H9 (cell line): ENCODE measurements around the gene CLDN22. TPM values are rescaled to one million over a fixed set of nuclear protein-coding genes. Genes with fewer than 3 reads are reported as not detected.
"Not testable (repeated sequence)": the region's sequence is repeated elsewhere in the genome, so short reads cannot be mapped to it uniquely, and the experiment has no call there.

Experiments
- DNase-seq: peaks from one replicate; pipeline ENCODE4 v3.0.0-alpha.2; 2017
- H2AFZ ChIP-seq: one replicate; pipeline ENCODE4 v1.6.1; 2013; ENCODE audit warnings: mild to moderate bottlenecking, low read length, control low read depth, moderate library complexity
- H2AK5ac ChIP-seq: 2 replicates; pipeline ENCODE4 v1.6.1; 2013; ENCODE audit warnings: low read length, control low read depth, mixed read lengths; ENCODE audit not compliant: insufficient read length
- H2BK120ac ChIP-seq: one replicate; pipeline ENCODE4 v1.6.1; 2013; ENCODE audit warnings: low read depth, mild to moderate bottlenecking, low read length, control low read depth, inconsistent platforms; ENCODE audit not compliant: poor library complexity, severe bottlenecking
- H2BK12ac ChIP-seq: 2 replicates; pipeline ENCODE4 v1.6.1; 2013; ENCODE audit warnings: low read length, control low read depth, mixed read lengths, low read depth; ENCODE audit not compliant: insufficient read length
- H2BK15ac ChIP-seq: 2 replicates; pipeline ENCODE4 v1.6.1; 2013; ENCODE audit warnings: low read depth, low read length, control low read depth
- H2BK20ac ChIP-seq: one replicate; pipeline ENCODE4 v1.6.1; 2013; ENCODE audit warnings: low read depth, mild to moderate bottlenecking, low read length, control low read depth, inconsistent platforms; ENCODE audit not compliant: poor library complexity, severe bottlenecking
- H2BK5ac ChIP-seq: 2 replicates; pipeline ENCODE4 v1.6.1; 2013; ENCODE audit warnings: low read length, control low read depth, mixed read lengths; ENCODE audit not compliant: insufficient read length
- H3K14ac ChIP-seq: 2 replicates; pipeline ENCODE4 v1.6.1; 2013; ENCODE audit warnings: low read length, control low read depth; ENCODE audit not compliant: insufficient read depth
- H3K18ac ChIP-seq: 2 replicates; pipeline ENCODE4 v1.6.1; 2013; ENCODE audit warnings: low read depth, mild to moderate bottlenecking, mixed read lengths, low read length, control low read depth; ENCODE audit not compliant: insufficient read length
- H3K23ac ChIP-seq: 2 replicates; pipeline ENCODE4 v1.6.1; 2013; ENCODE audit warnings: low read length, control low read depth, mixed read lengths, low read depth; ENCODE audit not compliant: insufficient read length
- H3K23me2 ChIP-seq: 2 replicates; pipeline ENCODE4 v1.6.1; 2013; ENCODE audit warnings: low read depth, mild to moderate bottlenecking, mixed read lengths, low read length, control low read depth; ENCODE audit not compliant: insufficient read length, poor library complexity, severe bottlenecking
- H3K27ac ChIP-seq: 2 replicates; pipeline ENCODE4 v1.5.1; 2013; ENCODE audit warnings: low read length, control low read depth, mixed read lengths, low read depth; ENCODE audit not compliant: insufficient read length
- H3K27me3 ChIP-seq: 2 replicates; pipeline ENCODE4 v1.6.1; 2013; ENCODE audit warnings: low read length, control low read depth, inconsistent platforms; ENCODE audit not compliant: insufficient read depth
- H3K4ac ChIP-seq: 2 replicates; pipeline ENCODE4 v1.6.1; 2013; ENCODE audit warnings: low read depth, mild to moderate bottlenecking, control low read depth, inconsistent platforms, low read length, moderate library complexity
- H3K4me1 ChIP-seq: 2 replicates; pipeline ENCODE4 v1.6.1; 2013; ENCODE audit warnings: low read length, control low read depth, inconsistent platforms; ENCODE audit not compliant: insufficient read depth
- H3K4me2 ChIP-seq: 2 replicates; pipeline ENCODE4 v1.6.1; 2013; ENCODE audit warnings: low read length, control low read depth, mixed read lengths; ENCODE audit not compliant: insufficient read length, insufficient read depth
- H3K56ac ChIP-seq: 2 replicates; pipeline ENCODE4 v1.6.1; 2013; ENCODE audit warnings: low read depth, mild to moderate bottlenecking, mixed read lengths, low read length, control low read depth; ENCODE audit not compliant: insufficient read length
- H3K79me1 ChIP-seq: 2 replicates; pipeline ENCODE4 v1.6.1; 2013; ENCODE audit warnings: low read depth, mild to moderate bottlenecking, moderate library complexity, low read length, control low read depth, inconsistent platforms; ENCODE audit not compliant: insufficient read depth, poor library complexity, severe bottlenecking
- H3K79me2 ChIP-seq: 2 replicates; pipeline ENCODE4 v1.6.1; 2013; ENCODE audit warnings: low read length, control low read depth, inconsistent platforms; ENCODE audit not compliant: insufficient read depth
- H3K9ac ChIP-seq: 2 replicates; pipeline ENCODE4 v1.6.1; 2013; ENCODE audit warnings: low read length, control low read depth, mixed read lengths; ENCODE audit not compliant: insufficient read length; ENCODE audit errors: extremely low read depth
- H3K9me3 ChIP-seq: one replicate; pipeline ENCODE4 v1.6.1; 2013; ENCODE audit warnings: low read depth, low read length, inconsistent platforms; ENCODE audit not compliant: control insufficient read depth
- H3T11ph ChIP-seq: one replicate; pipeline ENCODE4 v1.6.1; 2013; ENCODE audit warnings: mild to moderate bottlenecking, low read length, control low read depth, inconsistent platforms
- H4K20me1 ChIP-seq: one replicate; pipeline ENCODE4 v1.6.1; 2013; ENCODE audit not compliant: control insufficient read depth, insufficient read length, insufficient read depth
- H4K5ac ChIP-seq: 2 replicates; pipeline ENCODE4 v1.6.1; 2013; ENCODE audit warnings: low read depth, mild to moderate bottlenecking, mixed read lengths, low read length, control low read depth; ENCODE audit not compliant: insufficient read length
- H4K8ac ChIP-seq: replicated peaks from 2 replicates; pipeline ENCODE4 v1.6.1; 2013; ENCODE audit warnings: low read length, control low read depth, mixed read lengths, low read depth; ENCODE audit not compliant: insufficient read length
- H4K91ac ChIP-seq: 2 replicates; pipeline ENCODE4 v1.6.1; 2013; ENCODE audit warnings: low read depth, mild to moderate bottlenecking, moderate library complexity, mixed read lengths, low read length, control low read depth; ENCODE audit not compliant: insufficient read length
- H3K27ac Mint-ChIP-seq, 3 experiments: 2 replicates in 2 of 3; 3 replicates in 1 of 3; pipeline ENCODE4 v1.8.0; 2020 to 2021; ENCODE audit warnings: mixed read lengths in 3 of 3, mild to moderate bottlenecking in 1 of 3, moderate library complexity in 1 of 3
- H3K27me3 Mint-ChIP-seq: 2 replicates; pipeline ENCODE4 v1.8.0; 2021; ENCODE audit warnings: low read depth, mild to moderate bottlenecking, moderate library complexity, mixed read lengths
- H3K36me3 Mint-ChIP-seq, 3 experiments: 2 replicates in 2 of 3; 3 replicates in 1 of 3; pipeline ENCODE4 v1.8.0; 2020 to 2021; ENCODE audit warnings: low read depth in 3 of 3, mixed read lengths in 3 of 3; ENCODE audit not compliant: insufficient read depth in 1 of 3
- H3K4me1 Mint-ChIP-seq, 2 experiments: 2 replicates each; pipeline ENCODE4 v1.8.0; 2020; ENCODE audit warnings: mixed read lengths in 2 of 2
- H3K4me3 Mint-ChIP-seq, 2 experiments: 2 replicates in 1 of 2; 3 replicates in 1 of 2; pipeline ENCODE4 v1.8.0; 2020 to 2021; ENCODE audit warnings: mild to moderate bottlenecking in 2 of 2, mixed read lengths in 2 of 2, moderate library complexity in 1 of 2
- H3K9me3 Mint-ChIP-seq, 2 experiments: 2 replicates in 1 of 2; 3 replicates in 1 of 2; pipeline ENCODE4 v1.8.0; 2020; ENCODE audit warnings: mild to moderate bottlenecking in 2 of 2, mixed read lengths in 2 of 2, moderate library complexity in 1 of 2
- CTCF ChIP-seq: fragments of 200-600 bp; sonication (generic); conservative IDR thresholded peaks from 3 replicates; pipeline ENCODE4 v1.8.0; 2021; ENCODE audit warnings: antibody characterized with exemption, mild to moderate bottlenecking
- WGBS: extraction: QIAGEN DNeasy Blood & Tissue Kit; methylation state at CpG from one replicate; pipeline ENCODE4 v1.1.7; 2013; ENCODE audit warnings: missing lambda C conversion rate, low lambda C conversion rate, mixed read lengths; ENCODE audit not compliant: insufficient read length; ENCODE audit errors: extremely low coverage; 5-methylcytosine and 5-hydroxymethylcytosine counted together
- total RNA-seq: library from RNA; stranded (reverse); gene quantifications from 2 replicates; pipeline ENCODE4 v1.2.1, GENCODE V29; 2021

The CLDN22 gene
- total RNA-seq, 1 experiment from 2014 or later: not detected

GRCh38 chr4:183324619-183325018, 4.5 kb upstream of the CLDN22 start:
- Histone ChIP-seq H3K23ac (no peak overlapping the region), H2BK20ac (no peak overlapping the region), H3K79me2 (no peaks in the 10 kb centered on the region), H3K18ac (no peak overlapping the region), H4K91ac (no peak overlapping the region), H3K23me2 (no peaks in the 10 kb centered on the region), H3T11ph (no peak overlapping the region), H2BK120ac (no peak overlapping the region), H3K14ac (no peak overlapping the region), H4K5ac (no peak overlapping the region), H2AK5ac (no peak overlapping the region), H3K27me3 (no peaks in the 10 kb centered on the region), H2BK15ac (no peak overlapping the region), H3K4me2 (no peak overlapping the region), H4K20me1 (no peaks in the 10 kb centered on the region), H4K8ac (no peak overlapping the region), H3K79me1 (no peaks in the 10 kb centered on the region), H3K4ac (no peak overlapping the region), H3K9ac (no peak overlapping the region), H3K9me3 (no peaks in the 10 kb centered on the region), H2AFZ (no peak overlapping the region), H3K56ac (no peak overlapping the region), H3K4me1 (no peaks in the 10 kb centered on the region), H2BK5ac (no peak overlapping the region), H2BK12ac (no peak overlapping the region), H3K27ac (no peak overlapping the region)
- no peak for TF ChIP-seq CTCF
- H3K27ac Mint-ChIP-seq: no peak overlapping the region
- peaks cover 10 to 26% (median 21%) of the 10 kb centered on the region in 3 experiments for H3K36me3 Mint-ChIP-seq
- no peak overlapping the region for H3K4me3 Mint-ChIP-seq
- DNase-seq: no peak
- peaks cover 0 to 7% of the 10 kb centered on the region in 2 experiments; a peak in 1 of 4 replicates for H3K4me1 Mint-ChIP-seq
- H3K9me3 Mint-ChIP-seq: peaks cover 19 to 26% of the 10 kb centered on the region in 2 experiments
- WGBS: no CpG with 5 or more reads among the region's 7 CpGs
- H3K27me3 Mint-ChIP-seq: no peaks in the 10 kb centered on the region

GRCh38 chr4:183324056-183324455, 4.0 kb upstream of the CLDN22 start:
- no CpG with 5 or more reads among the region's 11 CpGs for WGBS

More at GRCh38 chr4:183324056-183324455, 4.0 kb upstream of the CLDN22 start:
- not testable (repeated sequence) for DNase-seq, H2AFZ ChIP-seq, H3K4me2 ChIP-seq, H2BK12ac ChIP-seq, H3K4ac ChIP-seq, H3K79me1 ChIP-seq, H4K8ac ChIP-seq, H3K27ac Mint-ChIP-seq, H3K9ac ChIP-seq, H3K23ac ChIP-seq, H3K27ac ChIP-seq, H2BK120ac ChIP-seq, H3K14ac ChIP-seq, H3T11ph ChIP-seq, H3K79me2 ChIP-seq, H3K4me1 ChIP-seq, H4K5ac ChIP-seq, H3K9me3 ChIP-seq, H3K4me1 Mint-ChIP-seq, H2BK20ac ChIP-seq, H3K18ac ChIP-seq, H3K56ac ChIP-seq, H3K23me2 ChIP-seq, H2AK5ac ChIP-seq, H3K27me3 Mint-ChIP-seq, H4K91ac ChIP-seq, H4K20me1 ChIP-seq, H3K4me3 Mint-ChIP-seq, H2BK5ac ChIP-seq, H2BK15ac ChIP-seq, H3K27me3 ChIP-seq
- Mint-ChIP-seq H3K9me3 (peaks cover 19 to 22% of the 10 kb centered on the region in 2 experiments), H3K36me3 (peaks cover 12 to 26% (median 22%) of the 10 kb centered on the region in 3 experiments)
